NB4 (cell line): ENCODE data around the gene P3R3URF.

ENCODE experiments used
- POLR2A ChIP-seq: IDR thresholded peaks from 2 replicates; pipeline ENCODE4 v1.6.1; 2011; ENCODE audit warnings: mild to moderate bottlenecking; ENCODE audit not compliant: insufficient read length; ENCODE audit errors: extremely low read depth
- TF ChIP-seq, protein P1 (sequence below): IDR thresholded peaks from one replicate; pipeline ENCODE4 v1.5.1; 2012; ENCODE audit warnings: low read depth, low read length

DNA sequence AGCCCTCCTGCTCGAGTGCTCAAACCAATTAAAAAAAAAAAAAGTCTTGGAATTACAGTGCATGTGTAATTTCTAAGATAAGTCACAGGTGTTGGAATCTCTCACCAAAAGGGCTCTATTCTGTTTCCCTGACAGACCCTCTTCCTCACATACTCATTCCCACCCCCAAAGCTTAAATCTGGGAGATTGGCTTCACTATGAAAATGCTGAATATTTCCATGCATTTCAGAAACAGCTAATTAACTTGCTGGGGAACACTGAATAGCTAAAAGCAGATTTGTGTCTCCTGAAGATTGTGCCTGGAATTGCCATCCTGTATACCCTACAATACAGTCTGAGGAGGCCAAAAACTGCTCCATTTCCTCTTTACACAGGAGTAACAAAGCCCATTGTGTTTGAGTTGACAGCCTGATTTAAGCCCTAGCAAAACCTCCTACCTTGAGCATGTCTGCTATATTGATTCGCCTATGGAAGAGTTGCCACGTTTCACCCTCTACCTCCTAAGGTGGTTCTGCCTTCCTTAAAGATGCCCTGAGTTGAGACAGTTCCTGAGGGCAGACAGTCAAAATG lies 42.4 kb downstream of the P3R3URF start:
- TF ChIP-seq POLR2A = no peak
- TF ChIP-seq, protein P1, sequence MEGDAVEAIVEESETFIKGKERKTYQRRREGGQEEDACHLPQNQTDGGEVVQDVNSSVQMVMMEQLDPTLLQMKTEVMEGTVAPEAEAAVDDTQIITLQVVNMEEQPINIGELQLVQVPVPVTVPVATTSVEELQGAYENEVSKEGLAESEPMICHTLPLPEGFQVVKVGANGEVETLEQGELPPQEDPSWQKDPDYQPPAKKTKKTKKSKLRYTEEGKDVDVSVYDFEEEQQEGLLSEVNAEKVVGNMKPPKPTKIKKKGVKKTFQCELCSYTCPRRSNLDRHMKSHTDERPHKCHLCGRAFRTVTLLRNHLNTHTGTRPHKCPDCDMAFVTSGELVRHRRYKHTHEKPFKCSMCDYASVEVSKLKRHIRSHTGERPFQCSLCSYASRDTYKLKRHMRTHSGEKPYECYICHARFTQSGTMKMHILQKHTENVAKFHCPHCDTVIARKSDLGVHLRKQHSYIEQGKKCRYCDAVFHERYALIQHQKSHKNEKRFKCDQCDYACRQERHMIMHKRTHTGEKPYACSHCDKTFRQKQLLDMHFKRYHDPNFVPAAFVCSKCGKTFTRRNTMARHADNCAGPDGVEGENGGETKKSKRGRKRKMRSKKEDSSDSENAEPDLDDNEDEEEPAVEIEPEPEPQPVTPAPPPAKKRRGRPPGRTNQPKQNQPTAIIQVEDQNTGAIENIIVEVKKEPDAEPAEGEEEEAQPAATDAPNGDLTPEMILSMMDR = no peak
